ENCODE data around the gene SF1.

SF1 gene

GRCh38 chr11:64715110-64715509 lies 63.2 kb downstream of the SF1 start:
- DNase-seq = no peak
- Histone ChIP-seq H3K27ac (ENCODE audit: low read depth, low read length) (no peak overlapping the region), H4K12ac (ENCODE audit: low read depth, low read length) (no peak overlapping the region), H4K91ac (ENCODE audit: low read depth, low read length) (no peak overlapping the region), H4K8ac (ENCODE audit: low read depth, low read length) (no peak overlapping the region), H3K4me3 (ENCODE audit: low read depth, low read length) (no peak overlapping the region), H3K4me2 (ENCODE audit: low read length) (no peak overlapping the region), H2BK12ac (ENCODE audit: low read length) (no peak overlapping the region), H3K9ac (ENCODE audit: low read length) (no peak overlapping the region), H3K4me1 (ENCODE audit: control insufficient read depth in 1 of 2, insufficient read depth in 2 of 2, low read length in 2 of 2) (peaks cover 3 to 5% of the 10 kb centered on the region in 2 experiments), H3K14ac (ENCODE audit: low read length) (no peak overlapping the region), H2BK5ac (ENCODE audit: low read depth, low read length, poor library complexity) (no peak overlapping the region), H3K4ac (ENCODE audit: low read depth, low read length) (no peak overlapping the region), H2BK120ac (ENCODE audit: insufficient read depth, low read length, poor library complexity) (no peak overlapping the region), H2AK5ac (ENCODE audit: low read length) (no peak overlapping the region), H3K9me3 (ENCODE audit: insufficient read depth, low read depth, low read length) (peaks cover 15% of the 10 kb centered on the region), H3K27me3 (ENCODE audit: insufficient read depth, low read length) (peaks cover 39% of the 10 kb centered on the region), H3K18ac (ENCODE audit: low read length) (no peak overlapping the region), H2AFZ (ENCODE audit: insufficient read depth, low read length, poor library complexity) (no peak overlapping the region), H3K79me1 (ENCODE audit: low read length) (no peaks in the 10 kb centered on the region), H3K23ac (ENCODE audit: low read length) (no peak overlapping the region), H3K36me3 (ENCODE audit: control insufficient read depth in 1 of 2, insufficient read depth in 2 of 2, low read length in 2 of 2) (no peaks in the 10 kb centered on the region), H3K79me2 (ENCODE audit: control insufficient read depth, insufficient read depth, low read length, poor library complexity) (no peaks in the 10 kb centered on the region)
- no CpG with 5 or more reads among the region's 5 CpGs for WGBS (ENCODE audit: extremely low coverage, insufficient coverage, insufficient read length)

GRCh38 chr11:64714666-64715065 lies 63.7 kb downstream of the SF1 start:
- H2BK120ac ChIP-seq (ENCODE audit: insufficient read depth, low read length, poor library complexity) = no peak overlapping the region
- no peak overlapping the region for H2AK5ac ChIP-seq (ENCODE audit: low read length)
- H3K4me3 ChIP-seq (ENCODE audit: low read depth, low read length) = no peak overlapping the region
- no peaks in the 10 kb centered on the region for H3K79me2 ChIP-seq (ENCODE audit: control insufficient read depth, insufficient read depth, low read length, poor library complexity)
- no peak overlapping the region for H2BK5ac ChIP-seq (ENCODE audit: low read depth, low read length, poor library complexity)
- H4K8ac ChIP-seq (ENCODE audit: low read depth, low read length) = no peak overlapping the region
- H3K9me3 ChIP-seq (ENCODE audit: insufficient read depth, low read depth, low read length) = peaks cover 15% of the 10 kb centered on the region
- no peak overlapping the region for H3K4me2 ChIP-seq (ENCODE audit: low read length)
- H2AFZ ChIP-seq (ENCODE audit: insufficient read depth, low read length, poor library complexity) = no peak overlapping the region
- H2BK12ac ChIP-seq (ENCODE audit: low read length) = no peak overlapping the region
- no peak overlapping the region for H3K23ac ChIP-seq (ENCODE audit: low read length)
- peaks cover 39% of the 10 kb centered on the region for H3K27me3 ChIP-seq (ENCODE audit: insufficient read depth, low read length)
- no peak overlapping the region for H3K4ac ChIP-seq (ENCODE audit: low read depth, low read length)
- no peaks in the 10 kb centered on the region for H3K36me3 ChIP-seq (ENCODE audit: control insufficient read depth in 1 of 2, insufficient read depth in 2 of 2, low read length in 2 of 2)
- no peak overlapping the region for H3K18ac ChIP-seq (ENCODE audit: low read length)
- WGBS (ENCODE audit: extremely low coverage, insufficient coverage, insufficient read length) = no CpG with 5 or more reads among the region's 5 CpGs
- no peak for DNase-seq
- no peaks in the 10 kb centered on the region for H3K79me1 ChIP-seq (ENCODE audit: low read length)
- H3K4me1 ChIP-seq (ENCODE audit: control insufficient read depth in 1 of 2, insufficient read depth in 2 of 2, low read length in 2 of 2) = peaks cover 3 to 5% of the 10 kb centered on the region in 2 experiments
- no peak overlapping the region for H4K91ac ChIP-seq (ENCODE audit: low read depth, low read length)
- H3K14ac ChIP-seq (ENCODE audit: low read length) = no peak overlapping the region
- H4K12ac ChIP-seq (ENCODE audit: low read depth, low read length) = no peak overlapping the region
- H3K9ac ChIP-seq (ENCODE audit: low read length) = no peak overlapping the region
- H3K27ac ChIP-seq (ENCODE audit: low read depth, low read length) = no peak overlapping the region

All from trophoblast cell (in vitro differentiated cells and primary cell).